Measurements from ENCODE around the gene SUGCT.

DNA sequence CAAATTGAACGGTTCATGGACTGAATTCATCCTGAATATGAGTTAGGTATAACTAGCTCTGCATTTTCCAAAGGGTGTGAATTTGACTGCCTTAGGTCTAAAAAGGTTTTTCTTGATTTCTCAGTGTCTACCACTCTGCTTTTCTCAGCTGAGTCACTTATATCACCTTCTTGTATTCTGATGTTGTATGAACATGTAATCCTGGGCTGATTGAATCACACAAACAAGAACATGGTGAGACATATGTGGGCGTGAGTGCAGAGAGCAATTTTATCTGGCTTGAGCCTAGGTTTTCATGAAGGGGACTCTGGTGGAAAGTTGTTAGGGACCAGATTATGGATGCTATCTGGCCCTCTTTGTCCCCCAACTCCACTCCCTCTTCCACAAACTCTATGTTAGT lies 239.8 kb downstream of the SUGCT start:
- no peak for TF ChIP-seq POLR2AphosphoS5 (IDR thresholded peaks at IDR 0.05)
- TF ChIP-seq CTCF (IDR thresholded peaks at IDR 0.05 in 8 of 11, conservative IDR thresholded peaks at IDR 0.05 in 3 of 11) = no peak
